Smooth muscle cell (in vitro differentiated cells): ENCODE data around the gene SCAMP5. TPM values are rescaled to one million over a fixed set of nuclear protein-coding genes. Genes with fewer than 3 reads are reported as not detected.

Source experiments
- polyA plus RNA-seq: library from polyadenylated mRNA; unstranded; fragments of >200 nt; fragmentation: Nextera tagmentation; extraction: Ambion mirVana; gene quantifications from 2 replicates; pipeline ENCODE4 v1.2.1, GENCODE V29; 2016
- small RNA-seq: library from RNA; depleted of rRNA; stranded (forward); fragments of <200 nt; gene quantifications from one replicate; pipeline ENCODE3, GENCODE V24; 2014
- total RNA-seq: library from RNA; depleted of rRNA; stranded (reverse); fragments of >200 nt; gene quantifications from 2 replicates; pipeline ENCODE4 v1.2.3, GENCODE V29; 2014

SCAMP5 gene
- total and polyA plus RNA-seq, 2 experiments from 2014 or later = 6.6 to 18.1 TPM

Small RNA genes within 50 kb of the gene (small RNA-seq; reads per million reads assigned to genes)
- gene AC015720.1 (not detected), gene RF00019 (not detected)

Other genes with a start within 250 kb of the SCAMP5 start
- not detected in 2 replicates for gene CYP1A2, start 246.7 kb upstream of the SCAMP5 start, total RNA-seq
- gene CYP1A2, start 246.7 kb upstream of the SCAMP5 start, polyA plus RNA-seq = not detected in 2 replicates
- gene CSK, start 213.5 kb upstream of the SCAMP5 start, total RNA-seq = 10.4 and 19.6 TPM in 2 replicates
- 14.1 and 16.5 TPM in 2 replicates for gene CSK, start 213.5 kb upstream of the SCAMP5 start, polyA plus RNA-seq
- gene LMAN1L, start 182.7 kb upstream of the SCAMP5 start, total RNA-seq = not detected in 2 replicates
- not detected in 2 replicates for gene LMAN1L, start 182.7 kb upstream of the SCAMP5 start, polyA plus RNA-seq
- 0.04 and 0.22 TPM in 2 replicates for gene CPLX3, start 168.9 kb upstream of the SCAMP5 start, total RNA-seq
- gene CPLX3, start 168.9 kb upstream of the SCAMP5 start, polyA plus RNA-seq = not detected in 2 replicates
- gene ULK3, start 152.4 kb upstream of the SCAMP5 start, total RNA-seq = 14.2 and 24.1 TPM in 2 replicates
- 20.8 and 23.7 TPM in 2 replicates for gene ULK3, start 152.4 kb upstream of the SCAMP5 start, polyA plus RNA-seq
- 47.5 and 55.5 TPM in 2 replicates for gene SCAMP2, start 122.2 kb upstream of the SCAMP5 start, total RNA-seq
- gene SCAMP2, start 122.2 kb upstream of the SCAMP5 start, polyA plus RNA-seq = 80.3 and 87.6 TPM in 2 replicates
- 43.6 and 53.1 TPM in 2 replicates for gene MPI, start 105.5 kb upstream of the SCAMP5 start, total RNA-seq
- 35.6 and 41.9 TPM in 2 replicates for gene MPI, start 105.5 kb upstream of the SCAMP5 start, polyA plus RNA-seq
- gene FAM219B, start 88.7 kb upstream of the SCAMP5 start, total RNA-seq = 52.4 and 53.7 TPM in 2 replicates
- 37.1 and 40.2 TPM in 2 replicates for gene FAM219B, start 88.7 kb upstream of the SCAMP5 start, polyA plus RNA-seq
- gene COX5A, start 57.5 kb upstream of the SCAMP5 start, total RNA-seq = 144 and 154 TPM in 2 replicates
- 325 and 339 TPM in 2 replicates for gene COX5A, start 57.5 kb upstream of the SCAMP5 start, polyA plus RNA-seq
- 5.5 and 8.7 TPM in 2 replicates for gene RPP25, start 38.8 kb upstream of the SCAMP5 start, total RNA-seq
- gene RPP25, start 38.8 kb upstream of the SCAMP5 start, polyA plus RNA-seq = 24.0 and 26.2 TPM in 2 replicates
- gene PPCDC, start 28.0 kb downstream of the SCAMP5 start, total RNA-seq = 6.2 and 33.7 TPM in 2 replicates
- gene PPCDC, start 28.0 kb downstream of the SCAMP5 start, polyA plus RNA-seq = 7.8 and 11.9 TPM in 2 replicates
- gene C15orf39, start 206.3 kb downstream of the SCAMP5 start, total RNA-seq = 7.6 and 8.4 TPM in 2 replicates
- 9.3 and 9.7 TPM in 2 replicates for gene C15orf39, start 206.3 kb downstream of the SCAMP5 start, polyA plus RNA-seq